ENCODE results near the gene RGS9BP. TPM values are rescaled to one million over a fixed set of nuclear protein-coding genes. Genes with fewer than 3 reads are reported as not detected.
"Not testable (repeated sequence)": the region's sequence is repeated elsewhere in the genome, so short reads cannot be mapped to it uniquely, and the experiment has no call there.

RGS9BP gene
- total RNA-seq, 1 experiment from 2014 or later: 0.05 TPM

- no peaks in the 10 kb centered on the region for H3K4me1 ChIP-seq (replicated peaks)
- H3K36me3 ChIP-seq: peaks cover 27% of the 10 kb centered on the region
- DNase-seq (ENCODE audit: low read depth in 1 of 2, low spot score in 2 of 2): no peak
Measured at GRCh38 chr19:32652894-32653598, 22.6 kb upstream of the RGS9BP start.

GRCh38 chr19:32653599-32653915 is 22.1 kb upstream of the RGS9BP start:
- Histone ChIP-seq H3K9me3 (replicated peaks) (no peaks in the 10 kb centered on the region), H3K27me3 (replicated peaks) (no peaks in the 10 kb centered on the region), H3K4me1 (replicated peaks) (no peaks in the 10 kb centered on the region), H3K27ac (no peak overlapping the region), H3K4me3 (no peak overlapping the region), H3K36me3 (peaks cover 24% of the 10 kb centered on the region)
- no peak for DNase-seq (ENCODE audit: low read depth in 1 of 2, low spot score in 2 of 2)

More at GRCh38 chr19:32652894-32653598, 22.6 kb upstream of the RGS9BP start:
- Histone ChIP-seq H3K27me3 (replicated peaks) (no peaks in the 10 kb centered on the region), H3K27ac (no peak overlapping the region), H3K4me3 (no peak overlapping the region), H3K9me3 (replicated peaks) (no peaks in the 10 kb centered on the region)

GRCh38 chr19:32656379-32656778 is 19.3 kb upstream of the RGS9BP start:
- not testable (repeated sequence) for DNase-seq (ENCODE audit: low read depth in 1 of 2, low spot score in 2 of 2); H3K9me3 ChIP-seq (replicated peaks); H3K4me3 ChIP-seq; H3K27me3 ChIP-seq (replicated peaks); H3K4me1 ChIP-seq (replicated peaks); H3K27ac ChIP-seq
- peaks cover 18% of the 10 kb centered on the region for H3K36me3 ChIP-seq

DNA sequence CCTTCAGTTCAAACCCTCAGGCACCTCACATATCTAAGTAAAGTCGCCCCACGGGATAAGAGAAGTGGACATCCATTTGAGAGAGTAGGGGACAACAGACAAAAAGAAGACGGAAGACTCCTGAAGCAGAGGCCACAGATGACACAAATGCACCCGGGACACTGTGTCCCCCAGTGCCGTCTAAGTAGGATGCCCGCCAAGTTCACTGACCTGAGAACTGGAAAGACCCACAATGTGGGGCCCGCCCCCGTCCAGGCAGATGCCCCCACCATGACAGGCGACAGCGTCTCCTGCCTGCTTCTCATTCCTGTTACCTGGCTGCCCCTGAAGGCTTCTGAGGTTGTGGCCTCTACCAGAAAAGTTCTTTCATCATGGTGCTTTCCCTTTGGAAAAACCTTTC is 17.6 kb upstream of the RGS9BP start:
- DNase-seq (ENCODE audit: low read depth in 1 of 2, low spot score in 2 of 2): no peak
- Histone ChIP-seq H3K4me3 (no peak overlapping the region), H3K4me1 (replicated peaks) (no peaks in the 10 kb centered on the region), H3K27ac (no peak overlapping the region), H3K27me3 (replicated peaks) (no peaks in the 10 kb centered on the region), H3K9me3 (replicated peaks) (no peaks in the 10 kb centered on the region), H3K36me3 (peaks cover 18% of the 10 kb centered on the region)

GRCh38 chr19:32658527-32658926 is 17.1 kb upstream of the RGS9BP start:
- no peaks in the 10 kb centered on the region for H3K4me1 ChIP-seq (replicated peaks)
- H3K4me3 ChIP-seq: no peak overlapping the region
- no peak for DNase-seq (ENCODE audit: low read depth in 1 of 2, low spot score in 2 of 2)

DNA sequence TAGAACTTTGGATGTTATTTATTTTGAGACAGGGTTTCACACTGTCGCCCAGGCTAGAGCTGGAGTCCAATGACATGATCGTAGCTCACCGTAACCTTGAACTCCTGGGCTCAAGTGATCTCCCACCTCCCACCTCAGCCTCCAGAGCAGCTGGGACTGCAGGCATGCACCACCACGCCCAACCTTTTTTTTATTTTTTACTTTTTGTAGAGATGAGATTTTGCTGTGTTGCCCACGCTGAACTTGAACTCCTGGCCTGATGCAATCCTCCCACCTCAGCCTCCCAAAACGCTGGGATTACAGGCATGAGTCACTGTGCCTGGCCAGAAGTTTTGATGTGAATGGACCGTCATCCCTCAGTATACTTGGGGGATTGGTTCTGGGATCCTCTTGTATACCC is 14.3 kb upstream of the RGS9BP start:
- no peaks in the 10 kb centered on the region for H3K4me1 ChIP-seq (replicated peaks)
- no peak for DNase-seq (ENCODE audit: low read depth in 1 of 2, low spot score in 2 of 2)
- no peaks in the 10 kb centered on the region for H3K27me3 ChIP-seq (replicated peaks)
- 0 out of 2 replicates have a peak, but pooled peaks cover 5% of the 10 kb centered on the region for H3K36me3 ChIP-seq
- no peak overlapping the region for H3K4me3 ChIP-seq
- H3K9me3 ChIP-seq (replicated peaks): no peaks in the 10 kb centered on the region
- no peak overlapping the region for H3K27ac ChIP-seq

More at GRCh38 chr19:32658527-32658926, 17.1 kb upstream of the RGS9BP start:
- no peaks in the 10 kb centered on the region for H3K27me3 ChIP-seq (replicated peaks)
- H3K27ac ChIP-seq: no peak overlapping the region
- H3K36me3 ChIP-seq: peaks cover 18% of the 10 kb centered on the region
- H3K9me3 ChIP-seq (replicated peaks): no peaks in the 10 kb centered on the region

GRCh38 chr19:32662186-32662585 is 13.5 kb upstream of the RGS9BP start:
- H3K27me3 ChIP-seq (replicated peaks): no peaks in the 10 kb centered on the region
- H3K9me3 ChIP-seq (replicated peaks): no peaks in the 10 kb centered on the region
- peaks cover 11% of the 10 kb centered on the region; the same call in 1 of the 2 replicates for H3K36me3 ChIP-seq
- DNase-seq (ENCODE audit: low read depth in 1 of 2, low spot score in 2 of 2): no peak
- no peak overlapping the region for H3K4me3 ChIP-seq
- H3K4me1 ChIP-seq (replicated peaks): no peaks in the 10 kb centered on the region
- H3K27ac ChIP-seq: no peak overlapping the region

GRCh38 chr19:32666084-32666483 is 9.6 kb upstream of the RGS9BP start:
- DNase-seq (ENCODE audit: low read depth in 1 of 2, low spot score in 2 of 2): no peak
- H3K4me1 ChIP-seq (replicated peaks): no peaks in the 10 kb centered on the region
- no peak overlapping the region for H3K4me3 ChIP-seq
- H3K9me3 ChIP-seq (replicated peaks): no peaks in the 10 kb centered on the region
- H3K27me3 ChIP-seq (replicated peaks): no peaks in the 10 kb centered on the region
- H3K27ac ChIP-seq: no peak overlapping the region
- peaks cover 14% of the 10 kb centered on the region; the same call in 1 of the 2 replicates for H3K36me3 ChIP-seq

DNA sequence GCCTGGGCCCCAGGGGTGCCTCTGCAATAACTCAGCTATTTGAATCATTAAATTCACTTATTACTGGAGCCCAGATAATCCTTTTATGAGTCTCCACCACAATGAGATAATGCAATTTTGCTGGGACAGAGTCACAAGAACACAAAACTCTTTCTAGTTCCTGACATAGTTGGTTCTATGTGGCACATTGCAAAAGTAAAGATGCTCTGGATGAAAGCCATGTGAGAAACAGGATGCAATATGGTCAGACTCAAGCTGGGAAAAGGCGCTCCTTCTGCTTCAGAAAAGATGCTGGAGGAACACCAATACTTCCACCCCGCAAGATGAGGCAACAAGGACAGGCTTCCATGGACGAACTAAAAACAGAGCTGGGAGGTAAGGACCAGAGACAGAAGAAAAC is 6.3 kb upstream of the RGS9BP start:
- Histone ChIP-seq H3K4me1 (replicated peaks) (peaks cover 5% of the 10 kb centered on the region), H3K9me3 (replicated peaks) (no peaks in the 10 kb centered on the region), H3K4me3 (no peak overlapping the region), H3K36me3 (peaks cover 14% of the 10 kb centered on the region), H3K27me3 (replicated peaks) (no peaks in the 10 kb centered on the region), H3K27ac (no peak overlapping the region)
- DNase-seq (ENCODE audit: low read depth in 1 of 2, low spot score in 2 of 2): no peak

GRCh38 chr19:32671883-32672593 is 3.6 kb upstream of the RGS9BP start:
- DNase-seq (ENCODE audit: low read depth in 1 of 2, low spot score in 2 of 2): no peak
- Histone ChIP-seq H3K27ac (no peak overlapping the region), H3K36me3 (peaks cover 13% of the 10 kb centered on the region), H3K4me1 (replicated peaks) (peaks cover 17% of the 10 kb centered on the region), H3K27me3 (replicated peaks) (peaks cover 14% of the 10 kb centered on the region), H3K4me3 (no peak overlapping the region), H3K9me3 (replicated peaks) (no peaks in the 10 kb centered on the region)

GRCh38 chr19:32672841-32673240 is 2.8 kb upstream of the RGS9BP start:
- Histone ChIP-seq H3K36me3 (peaks cover 10% of the 10 kb centered on the region; the same call in 1 of the 2 replicates), H3K27ac (no peak overlapping the region), H3K9me3 (replicated peaks) (no peaks in the 10 kb centered on the region), H3K27me3 (replicated peaks) (peaks cover 22% of the 10 kb centered on the region), H3K4me1 (replicated peaks) (peaks cover 17% of the 10 kb centered on the region), H3K4me3 (no peak overlapping the region)
- DNase-seq (ENCODE audit: low read depth in 1 of 2, low spot score in 2 of 2): no peak

DNA sequence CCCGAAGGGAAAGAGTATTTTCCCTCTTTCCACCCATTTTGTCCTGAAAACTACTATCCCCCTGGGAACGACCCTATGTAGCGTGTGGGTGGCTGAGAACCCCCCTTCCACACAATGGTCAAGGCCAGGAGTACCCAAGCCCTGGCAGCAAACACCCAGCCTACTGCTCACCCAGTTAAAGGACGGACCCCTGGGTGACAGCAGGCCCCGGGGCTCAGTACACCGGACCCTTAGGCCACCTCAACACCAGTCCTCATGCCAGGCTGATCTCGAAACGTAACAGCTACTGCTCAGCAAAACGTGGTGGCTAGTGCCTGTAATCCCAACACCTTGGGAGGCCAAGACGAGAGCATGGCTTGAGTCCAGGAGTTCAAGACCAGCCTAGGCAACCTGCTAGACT is 2.1 kb upstream of the RGS9BP start:
- Histone ChIP-seq H3K27ac (no peak overlapping the region), H3K4me3 (no peak overlapping the region), H3K4me1 (replicated peaks) (peaks cover 17% of the 10 kb centered on the region), H3K27me3 (replicated peaks) (peaks cover 23% of the 10 kb centered on the region), H3K36me3 (peaks cover 8% of the 10 kb centered on the region; the same call in 1 of the 2 replicates), H3K9me3 (replicated peaks) (no peaks in the 10 kb centered on the region)
- DNase-seq (ENCODE audit: low read depth in 1 of 2, low spot score in 2 of 2): no peak

GRCh38 chr19:32674153-32674930 is 1.3 kb upstream of the RGS9BP start:
- Histone ChIP-seq H3K4me3 (peak overlapping the region; percentile 91), H3K27ac (no peak overlapping the region), H3K36me3 (peaks cover 8% of the 10 kb centered on the region; the same call in 1 of the 2 replicates), H3K9me3 (replicated peaks) (no peaks in the 10 kb centered on the region), H3K27me3 (replicated peaks) (peaks cover 23% of the 10 kb centered on the region), H3K4me1 (replicated peaks) (peaks cover 17% of the 10 kb centered on the region)
- DNase-seq (ENCODE audit: low read depth in 1 of 2, low spot score in 2 of 2): peak in 1 of 2 experiments; percentile 16

Data from SJSA1 (cell line).